GM19240 (cell line): Measurements from ENCODE around the gene CLTCL1.
"Not testable (repeated sequence)": the region's sequence is repeated elsewhere in the genome, so short reads cannot be mapped to it uniquely, and the experiment has no call there.

Experiments used
- DNase-seq: peaks from one replicate; pipeline ENCODE4 v3.0.0; 2011; ENCODE audit warnings: low spot score; ENCODE audit not compliant: insufficient read length

CLTCL1 gene

DNA sequence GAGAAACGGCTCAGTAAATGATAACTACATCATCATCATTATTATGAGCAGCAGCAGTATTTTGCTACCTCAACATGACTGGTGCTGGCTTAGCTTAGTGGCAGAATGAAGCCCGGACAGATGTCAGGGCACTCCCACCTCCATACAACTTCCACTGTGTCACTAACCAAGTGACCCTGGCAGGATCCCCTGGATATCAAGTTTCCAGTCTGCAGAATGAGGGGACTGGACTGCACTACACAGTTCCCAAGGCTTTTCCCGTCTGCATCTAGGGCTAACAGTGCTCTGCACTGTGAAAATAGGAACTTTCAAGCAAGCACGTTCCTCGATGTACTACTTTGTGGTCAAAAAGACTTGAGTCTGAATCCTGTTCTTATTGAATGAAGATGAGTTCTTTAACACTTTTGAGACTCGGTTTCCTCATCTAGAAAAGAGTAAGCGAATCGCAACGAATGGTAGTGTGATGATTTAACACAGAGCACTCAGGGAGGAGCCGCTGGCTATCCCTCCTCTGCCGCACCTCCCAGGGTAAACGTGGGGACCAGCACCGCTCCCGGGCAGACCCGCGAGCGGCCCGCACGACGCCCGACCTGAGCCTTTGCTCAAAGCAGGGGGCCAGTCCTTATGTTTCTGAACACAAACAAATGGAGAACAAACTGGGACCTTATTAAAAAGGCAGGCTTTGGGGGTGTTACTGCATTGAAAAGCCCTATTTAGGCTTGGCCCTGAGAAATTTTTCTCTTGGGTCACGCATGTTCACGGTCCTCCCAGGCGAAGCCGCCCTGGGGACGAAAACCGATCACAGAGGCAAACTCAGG lies 910 bp downstream of the CLTCL1 start:
- DNase-seq: no peak

DNA sequence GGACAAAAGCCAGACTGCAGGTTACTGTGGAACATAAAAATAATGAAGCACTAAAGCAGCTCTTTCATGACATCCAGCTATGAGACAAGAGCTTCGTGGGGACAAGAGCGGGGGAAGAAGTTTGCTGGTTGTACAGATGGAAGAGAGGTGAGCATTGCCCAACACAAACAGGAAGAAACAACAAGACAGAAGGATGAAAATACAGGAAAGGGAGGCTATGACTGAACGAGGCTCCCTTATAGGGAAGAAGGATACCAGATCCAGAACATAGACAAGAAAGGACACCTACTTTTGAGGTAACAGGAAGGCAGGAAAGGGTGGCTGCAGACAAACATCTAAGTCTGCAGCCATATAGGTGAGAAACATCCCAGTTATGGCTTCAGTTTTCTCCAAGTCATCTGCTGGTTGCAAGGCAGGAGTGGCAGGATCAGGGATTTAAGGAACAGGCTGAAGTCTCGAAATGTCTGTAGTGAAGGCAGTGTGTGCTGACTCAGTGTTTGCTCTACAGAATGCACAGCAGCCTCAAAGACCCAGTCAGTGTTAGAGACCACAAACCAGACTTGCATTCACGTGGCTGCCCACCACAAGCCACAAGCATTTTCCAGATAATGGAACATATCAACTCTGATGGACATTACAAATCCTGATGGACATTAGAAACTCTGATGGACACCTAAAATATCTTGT lies 1.9 kb downstream of the CLTCL1 start:
- DNase-seq: no peak

DNA sequence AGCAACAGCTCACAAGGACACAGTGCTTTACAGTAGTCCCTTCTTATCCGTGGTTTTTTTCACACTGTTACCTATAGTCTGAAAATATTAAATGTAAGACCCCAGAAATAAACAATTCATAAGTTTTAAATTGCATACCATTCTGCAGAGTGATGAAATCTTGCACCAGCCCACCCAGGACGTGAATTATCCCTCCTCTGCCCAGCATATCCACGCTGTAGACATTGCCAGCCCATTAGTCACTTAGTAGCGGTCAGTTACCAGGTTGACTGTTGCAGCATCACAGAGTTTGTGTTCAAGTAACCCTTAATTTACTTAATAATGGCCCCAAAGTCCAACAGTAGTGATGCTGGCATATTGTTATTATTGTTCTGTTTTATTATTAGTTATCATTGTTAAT lies 3.6 kb downstream of the CLTCL1 start:
- DNase-seq: no peak

DNA sequence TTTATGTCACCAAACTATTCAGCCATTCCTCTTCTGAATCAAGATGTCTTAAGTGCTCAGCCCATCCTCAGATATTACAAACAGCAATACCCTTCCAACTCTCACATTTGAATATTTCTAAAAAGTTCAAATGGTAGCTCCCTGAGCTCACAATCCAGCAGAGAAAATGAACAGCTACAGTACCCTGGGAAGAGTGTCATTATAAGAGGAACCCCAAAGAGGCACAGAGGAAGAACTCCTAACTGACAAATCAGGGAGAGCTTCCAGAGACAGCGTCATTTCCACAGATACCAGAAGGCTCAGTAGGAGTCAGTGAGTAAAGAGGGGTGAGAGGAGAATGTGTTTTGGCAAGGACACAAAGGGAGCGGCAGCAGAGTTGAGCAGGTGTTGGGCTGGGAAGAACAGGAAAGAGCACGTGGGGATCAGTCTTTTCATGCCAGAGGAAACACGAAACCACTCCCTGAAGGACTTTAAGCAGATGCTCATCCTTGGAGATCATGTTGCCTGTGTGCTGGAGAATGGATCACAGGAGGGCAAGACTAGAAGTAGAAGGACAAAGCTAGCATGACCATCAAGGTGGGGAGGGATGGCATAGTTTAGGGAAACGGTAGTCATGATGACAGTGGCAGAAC lies 4.3 kb downstream of the CLTCL1 start:
- DNase-seq: no peak

DNA sequence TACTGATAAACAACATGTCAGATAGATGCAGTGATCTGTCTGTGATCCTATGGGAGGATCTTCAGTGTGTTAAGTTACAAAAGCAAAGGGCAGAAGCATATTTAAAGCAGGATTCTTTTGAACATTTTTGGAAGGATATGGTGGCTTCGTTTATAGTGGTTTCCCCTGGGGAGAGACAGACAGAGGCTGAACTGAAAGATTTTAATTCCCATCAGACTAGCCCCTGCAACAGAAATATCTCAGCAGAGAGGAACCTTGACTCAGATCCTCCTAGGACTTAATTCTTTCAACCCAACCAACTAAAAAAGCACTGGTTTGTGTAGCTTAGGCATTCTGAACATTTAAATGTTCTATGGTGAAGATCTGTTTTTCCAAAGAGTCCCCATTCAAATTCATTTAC lies 5.7 kb downstream of the CLTCL1 start:
- no peak for DNase-seq

DNA sequence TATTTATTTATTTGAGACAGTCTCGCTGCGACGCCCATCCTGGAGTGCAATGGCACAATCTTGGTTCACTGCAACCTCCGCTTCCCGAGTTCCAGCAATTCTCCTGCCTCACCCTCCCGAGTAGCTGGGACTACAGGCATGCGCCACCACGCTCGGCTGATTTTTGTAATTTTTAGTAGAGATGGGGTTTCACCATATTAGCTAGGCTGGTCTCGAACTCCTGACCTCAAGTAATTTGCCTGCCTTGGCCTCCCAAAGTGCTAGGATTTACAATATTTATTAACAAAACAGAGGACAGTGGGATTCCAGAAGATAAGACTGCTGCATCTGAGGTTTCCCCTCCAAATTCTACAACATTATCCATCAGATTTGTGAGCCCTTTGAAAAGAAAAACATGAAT lies 12.4 kb downstream of the CLTCL1 start:
- not testable (repeated sequence) for DNase-seq

DNA sequence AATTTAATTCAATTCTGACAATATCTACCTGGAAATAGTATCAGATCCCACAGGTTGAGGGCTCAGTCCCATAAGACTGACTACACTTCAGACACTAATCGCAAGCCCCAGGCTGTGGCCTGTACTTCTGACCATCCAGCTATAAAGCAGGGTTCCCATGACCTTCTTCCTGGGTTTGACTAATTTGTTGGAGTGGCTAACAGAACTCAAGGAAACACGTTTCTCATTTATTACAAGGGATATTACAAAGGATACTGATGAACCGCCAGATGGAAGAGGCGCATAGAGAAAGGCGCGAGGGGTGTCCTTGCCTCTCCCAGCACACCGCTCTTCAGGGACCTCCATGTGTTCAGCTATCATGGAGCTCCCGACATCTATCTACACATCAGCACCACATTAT lies 13.7 kb downstream of the CLTCL1 start:
- DNase-seq: no peak

DNA sequence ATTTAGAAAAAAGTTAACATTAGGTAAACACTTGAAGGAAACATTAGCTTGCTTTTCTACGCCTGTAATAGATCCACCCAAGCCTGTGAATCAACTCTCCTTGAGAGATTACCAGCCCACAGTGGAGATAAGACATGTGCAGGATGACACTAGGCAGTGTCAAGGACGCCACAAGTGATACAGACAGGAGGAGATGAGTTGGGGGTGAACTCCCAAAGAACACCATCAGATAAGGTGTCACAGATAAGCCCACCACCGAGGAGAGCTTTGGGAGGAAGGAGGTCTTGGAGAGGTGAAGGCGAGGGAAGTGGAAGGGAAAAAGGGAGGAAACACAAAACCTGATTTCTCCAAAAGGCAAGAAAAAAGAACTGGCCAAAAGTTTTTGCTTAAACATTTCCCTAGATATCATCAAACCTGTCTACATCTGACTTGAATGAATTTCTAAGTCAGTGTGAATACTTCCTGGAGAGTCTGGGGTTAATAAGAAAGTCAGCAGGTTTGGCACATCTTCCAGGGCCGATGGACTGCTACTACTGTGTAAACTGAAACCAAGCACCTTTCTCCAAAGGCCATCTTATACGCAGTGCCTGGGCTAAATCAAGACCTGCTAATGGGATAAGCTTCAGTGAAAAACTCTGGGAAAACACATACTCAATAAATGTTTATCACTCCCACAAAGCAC lies 15.5 kb downstream of the CLTCL1 start:
- DNase-seq: no peak

DNA sequence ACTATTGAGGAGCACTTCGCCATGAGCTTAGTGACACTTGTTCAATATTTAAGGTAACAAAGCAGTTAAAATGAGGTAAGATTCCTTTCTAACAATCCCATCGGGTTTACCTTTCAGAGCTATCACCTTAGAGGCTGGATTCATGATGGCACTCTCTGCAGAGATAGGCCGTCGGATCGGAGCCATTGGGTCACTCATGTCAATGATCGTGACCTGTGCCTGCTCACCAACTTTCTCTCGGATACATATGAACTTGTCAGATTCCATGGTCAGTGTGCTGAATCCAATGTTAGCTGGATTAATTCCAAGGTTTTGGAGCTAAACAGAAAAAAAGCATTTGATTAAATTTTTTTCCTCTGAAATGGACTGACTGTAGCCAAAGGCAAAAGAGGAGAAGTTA lies 16.0 kb downstream of the CLTCL1 start:
- no peak for DNase-seq

DNA sequence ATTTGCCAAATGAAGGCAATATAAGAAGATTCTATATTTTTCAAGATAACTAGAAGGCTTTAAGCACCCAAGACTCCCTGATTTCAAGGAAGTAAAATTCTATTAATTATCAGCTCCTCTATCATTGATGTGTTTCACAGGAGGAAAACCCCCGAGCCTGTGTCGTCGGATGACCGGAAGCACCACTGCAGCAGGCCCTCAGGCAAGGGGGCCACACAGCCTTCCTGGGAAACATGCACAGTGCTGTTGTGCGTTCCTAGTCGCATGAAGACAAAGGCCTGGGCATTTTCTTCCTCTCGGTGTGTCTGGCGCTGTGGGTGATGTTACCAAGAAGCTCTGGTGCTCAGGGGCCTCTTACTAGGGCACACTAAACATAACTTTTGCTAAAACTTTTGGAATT lies 16.4 kb downstream of the CLTCL1 start:
- DNase-seq: no peak

DNA sequence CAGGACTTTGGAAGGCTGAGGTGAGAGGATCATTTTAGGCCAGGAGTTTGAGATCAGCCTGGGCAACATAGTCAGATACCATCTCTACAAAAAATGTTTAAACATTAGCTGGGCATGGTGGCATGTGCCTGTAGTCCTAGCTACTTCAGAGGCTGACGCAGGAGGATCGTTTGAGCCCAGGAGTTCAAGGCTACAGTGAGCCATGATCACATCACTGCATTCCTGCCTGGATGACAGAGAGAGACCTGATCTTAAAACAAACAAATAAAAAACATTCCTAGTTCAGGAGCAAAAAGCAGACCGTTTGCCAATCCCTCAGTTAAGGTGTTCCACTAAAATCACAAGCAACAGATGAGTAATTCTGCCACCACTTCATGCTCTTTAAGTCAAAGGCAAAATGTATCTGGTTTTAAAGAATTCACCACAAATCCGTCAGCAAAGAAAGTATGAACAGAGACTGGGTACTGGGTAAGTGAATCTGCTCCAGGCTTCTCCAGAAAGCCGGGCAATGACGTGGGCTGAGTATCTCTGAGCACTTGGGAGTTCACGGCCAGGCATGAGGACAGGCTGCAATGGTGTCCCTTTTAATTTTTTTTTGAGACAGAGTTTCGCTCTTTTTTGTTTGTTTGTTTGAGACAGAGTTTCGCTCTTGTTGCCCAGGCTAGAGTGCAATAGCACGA lies 19.5 kb downstream of the CLTCL1 start:
- no peak for DNase-seq

DNA sequence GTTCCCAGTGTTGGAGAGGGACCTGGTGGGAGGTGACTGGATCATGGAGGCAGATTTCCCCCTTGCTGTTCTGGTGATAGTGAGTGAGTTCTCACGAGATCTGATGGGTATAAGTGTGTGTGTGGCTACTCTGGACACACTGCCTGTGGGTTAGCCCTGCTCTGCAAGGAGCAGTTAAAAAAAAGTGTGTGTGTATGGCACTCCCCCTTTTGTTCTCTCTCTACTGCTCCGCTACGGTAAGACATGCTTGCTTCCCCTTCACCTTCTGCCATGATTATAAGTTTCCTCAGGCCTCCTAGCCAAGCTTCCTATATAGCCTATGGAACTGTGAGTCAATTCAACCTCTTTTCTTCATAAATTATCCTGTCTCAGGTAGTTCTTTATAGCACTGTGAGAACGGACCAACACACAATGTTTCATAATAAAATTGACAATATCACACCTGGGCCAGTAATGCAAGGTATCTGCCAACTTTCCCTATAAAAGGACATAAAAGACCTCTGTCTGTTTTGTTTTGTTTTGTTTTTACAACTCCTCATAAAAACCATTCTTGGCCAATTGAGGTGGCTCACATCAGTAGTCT lies 20.2 kb downstream of the CLTCL1 start:
- no peak for DNase-seq

DNA sequence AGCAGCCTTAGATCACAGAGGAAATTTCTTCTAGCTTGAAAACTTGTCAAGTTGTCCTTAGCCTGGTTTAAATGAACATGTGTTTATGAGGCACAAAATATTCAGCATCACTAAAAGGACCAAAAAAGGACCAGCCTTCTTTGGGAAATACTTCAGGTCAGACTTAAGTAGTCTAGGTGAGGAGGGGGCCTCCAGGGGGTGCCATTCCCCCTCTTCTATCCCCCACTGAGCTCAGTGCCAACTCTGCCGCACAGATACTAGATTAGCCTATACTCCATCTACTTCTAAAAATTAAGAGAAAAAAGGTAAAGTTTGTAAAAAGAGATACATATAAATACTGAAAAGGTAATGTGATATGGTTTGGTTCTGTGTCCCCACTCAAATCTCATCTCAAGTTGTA lies 20.6 kb downstream of the CLTCL1 start:
- DNase-seq: no peak

DNA sequence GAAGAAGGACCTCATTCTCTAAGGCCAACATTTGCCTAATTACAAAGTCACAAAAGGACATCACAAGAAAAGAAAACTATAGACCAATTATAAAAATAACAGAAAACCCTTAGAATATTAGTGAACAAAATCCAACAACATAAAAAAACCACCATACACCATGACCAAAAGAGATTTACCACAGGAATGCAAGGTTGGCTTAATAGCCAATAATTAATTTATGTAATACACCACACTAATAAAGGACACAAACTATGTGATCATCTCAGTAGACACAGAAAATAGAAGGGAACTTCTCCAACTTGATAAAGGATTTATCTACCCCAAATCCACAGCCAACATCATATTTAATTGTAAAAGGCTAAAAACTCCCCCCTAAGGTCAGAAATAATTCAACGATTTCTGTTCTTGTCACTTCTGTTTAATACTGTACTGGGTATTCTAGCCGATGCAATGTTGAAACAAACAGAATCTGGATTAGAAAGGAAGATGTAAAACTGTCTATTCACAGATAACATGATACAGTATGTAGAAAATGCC lies 24.9 kb downstream of the CLTCL1 start:
- no peak for DNase-seq

DNA sequence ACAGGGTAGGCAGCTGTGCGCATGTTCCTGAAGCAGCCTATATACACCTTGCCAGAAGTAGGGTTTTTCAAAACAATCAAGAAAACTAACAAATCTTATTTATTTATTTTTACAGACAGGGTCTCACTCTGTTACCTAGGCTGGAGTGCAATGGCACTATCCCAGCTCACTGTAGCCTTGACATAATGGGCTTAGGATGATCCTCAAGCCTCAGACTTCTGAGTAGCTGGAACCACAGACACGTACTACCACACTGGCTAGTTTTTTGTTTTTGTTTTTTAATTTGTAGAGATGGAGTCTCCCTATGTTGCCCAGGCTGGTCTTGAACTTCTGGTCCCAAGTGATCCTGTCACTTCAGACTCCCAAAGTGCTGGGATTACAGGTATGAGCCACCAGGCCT lies 25.7 kb downstream of the CLTCL1 start:
- no peak for DNase-seq

DNA sequence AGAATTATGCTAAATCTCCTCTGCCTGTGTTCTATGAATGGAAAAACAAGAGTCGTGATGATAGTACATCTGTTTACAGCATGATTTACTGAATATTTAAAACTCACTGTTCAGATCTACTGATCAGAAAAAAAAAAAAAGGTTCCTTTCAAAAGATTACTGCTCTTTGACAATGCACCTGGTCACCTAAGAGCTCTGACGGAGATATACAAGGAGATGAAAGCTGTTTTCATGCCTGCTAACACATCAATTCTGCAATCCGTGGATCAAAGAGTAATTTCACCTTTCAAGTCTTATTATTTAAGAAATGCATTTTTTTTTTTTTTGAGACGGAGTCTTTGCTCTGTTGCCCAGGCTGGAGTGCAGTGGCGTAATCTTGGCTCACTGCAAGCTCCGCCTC lies 30.7 kb downstream of the CLTCL1 start:
- no peak for DNase-seq

DNA sequence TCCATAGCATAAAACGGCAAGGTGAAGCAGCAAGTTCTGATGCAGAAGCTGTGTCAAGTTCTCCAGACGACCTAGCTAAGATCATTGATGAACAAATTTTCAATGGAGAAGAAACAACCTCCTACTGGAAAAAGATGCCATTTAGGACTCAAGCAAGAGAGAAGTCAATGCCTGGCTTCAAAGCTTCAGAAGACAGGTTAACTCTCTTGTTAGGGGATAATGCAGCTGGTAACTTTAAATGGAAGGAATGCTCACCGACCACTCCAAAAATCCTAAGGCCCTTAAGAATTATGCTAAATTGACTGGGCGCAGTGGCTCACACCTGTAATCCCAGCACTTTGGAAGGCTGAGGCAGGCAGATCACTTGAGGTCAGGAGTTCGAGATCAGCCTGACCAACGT lies 31.3 kb downstream of the CLTCL1 start:
- DNase-seq: no peak

DNA sequence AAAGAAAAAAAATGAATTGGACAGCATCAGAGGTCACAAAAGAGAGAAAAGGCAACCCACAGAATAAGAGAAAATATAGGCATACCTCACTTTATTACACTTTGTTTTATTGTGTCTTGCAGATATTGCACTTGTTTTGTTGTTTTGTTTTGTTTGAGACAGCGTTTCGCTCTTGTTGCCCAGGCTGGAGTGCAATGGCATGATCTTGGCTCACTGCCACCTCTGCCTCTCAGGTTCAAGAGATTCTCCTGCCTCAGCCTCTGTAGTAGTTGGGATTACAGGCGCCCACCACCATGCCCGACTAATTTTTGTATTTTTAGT lies 32.6 kb downstream of the CLTCL1 start:
- DNase-seq: not testable (repeated sequence)

DNA sequence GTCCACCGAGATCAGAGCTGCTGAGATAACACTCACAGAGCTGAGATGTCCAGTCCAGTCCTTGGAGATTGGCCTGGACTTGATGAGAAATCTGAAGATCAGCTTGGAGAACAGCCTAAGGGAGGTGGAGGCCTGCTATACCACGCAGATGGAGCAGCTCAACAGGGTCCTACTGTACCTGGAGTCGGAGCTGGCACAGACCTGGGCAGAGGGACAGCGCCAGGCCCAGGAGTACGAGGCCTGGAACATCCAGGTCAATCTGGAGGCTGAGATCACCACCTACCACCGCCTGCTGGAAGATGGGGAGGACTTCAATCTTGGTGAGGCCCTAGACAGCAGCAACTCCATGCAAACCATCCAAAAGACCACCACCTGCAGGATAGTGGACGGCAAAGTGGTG lies 33.1 kb downstream of the CLTCL1 start:
- no peak for DNase-seq

DNA sequence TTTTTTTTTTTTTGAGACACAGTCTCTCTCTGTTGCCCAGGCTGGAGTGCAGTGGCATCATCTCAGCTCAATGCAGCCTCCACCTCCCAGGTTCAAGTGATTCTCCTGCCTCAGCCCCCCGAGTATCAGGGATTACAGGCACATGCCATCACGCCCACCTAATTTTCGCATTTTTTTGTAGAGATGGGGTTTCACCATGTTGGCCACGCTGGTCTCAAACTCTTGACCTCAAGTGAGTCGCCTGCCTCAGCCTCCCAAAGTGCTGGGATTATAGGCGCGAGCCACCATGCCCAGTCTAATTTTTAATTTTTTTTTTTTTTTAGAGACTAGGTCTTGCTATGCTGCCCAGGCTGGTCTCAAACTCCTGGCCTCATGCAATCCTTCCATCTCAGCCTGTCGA lies 35.2 kb downstream of the CLTCL1 start:
- DNase-seq: not testable (repeated sequence)

DNA sequence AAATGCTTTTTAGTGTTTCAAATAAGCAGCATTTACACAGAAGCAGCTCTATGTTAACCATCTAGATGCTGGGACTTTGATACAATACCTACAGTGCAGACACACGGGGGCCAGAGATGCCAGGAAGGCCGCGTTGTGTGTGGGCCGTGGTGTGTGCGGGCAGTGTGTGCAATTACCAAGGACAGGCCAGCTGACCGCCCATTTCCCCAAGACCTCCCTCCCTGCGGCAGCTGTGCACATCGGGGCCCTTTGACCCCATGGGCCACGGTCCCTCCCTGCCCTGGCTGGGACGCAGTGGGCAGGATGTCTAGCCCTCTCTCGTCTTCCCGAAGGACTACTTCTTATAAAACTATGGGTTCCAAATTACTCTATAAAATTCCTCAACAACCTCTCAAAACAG lies 38.4 kb downstream of the CLTCL1 start:
- DNase-seq: no peak
